ENCODE data around the gene NELFB.

DNA sequence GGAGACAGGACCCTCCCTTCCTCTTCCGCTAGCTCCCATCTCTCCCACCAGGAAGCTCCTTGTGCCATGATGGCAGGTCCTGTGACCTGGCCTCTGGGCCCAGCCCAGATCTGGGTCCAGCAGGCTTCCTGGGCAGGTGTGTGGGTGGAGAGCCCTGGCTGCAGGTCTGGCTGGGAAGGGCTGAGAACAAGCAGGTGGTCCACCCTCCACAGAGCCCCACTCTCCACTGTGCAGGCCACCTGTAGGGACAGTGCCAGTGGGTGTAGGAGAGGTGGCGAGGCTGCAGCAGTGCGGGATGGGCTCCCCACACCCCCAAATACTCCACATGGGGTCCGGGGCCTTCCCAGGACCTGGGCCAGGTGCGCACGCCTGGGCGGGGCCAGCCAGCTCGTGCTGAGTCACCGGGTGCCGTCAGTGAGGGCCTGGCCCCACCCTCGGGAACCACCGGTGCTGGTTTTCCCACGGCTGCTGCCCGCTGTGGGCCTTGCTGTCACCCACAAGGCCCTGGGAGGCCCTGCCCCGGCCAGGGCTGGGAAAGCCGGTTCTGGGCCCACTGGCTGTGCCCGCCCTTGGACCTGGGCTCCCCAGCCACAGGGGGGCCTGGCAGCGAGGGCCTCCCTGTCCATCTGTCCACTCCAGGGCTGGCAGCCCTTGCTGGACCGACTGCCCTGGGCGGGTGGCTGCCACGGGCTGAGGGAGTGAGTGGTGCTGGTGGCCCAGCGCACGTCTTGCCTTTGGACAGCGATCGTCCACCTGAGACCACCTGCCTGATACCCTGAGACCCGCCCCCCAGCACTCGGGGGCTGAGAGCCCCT lies 56.3 kb downstream of the NELFB start:
- TF ChIP-seq, protein P1, sequence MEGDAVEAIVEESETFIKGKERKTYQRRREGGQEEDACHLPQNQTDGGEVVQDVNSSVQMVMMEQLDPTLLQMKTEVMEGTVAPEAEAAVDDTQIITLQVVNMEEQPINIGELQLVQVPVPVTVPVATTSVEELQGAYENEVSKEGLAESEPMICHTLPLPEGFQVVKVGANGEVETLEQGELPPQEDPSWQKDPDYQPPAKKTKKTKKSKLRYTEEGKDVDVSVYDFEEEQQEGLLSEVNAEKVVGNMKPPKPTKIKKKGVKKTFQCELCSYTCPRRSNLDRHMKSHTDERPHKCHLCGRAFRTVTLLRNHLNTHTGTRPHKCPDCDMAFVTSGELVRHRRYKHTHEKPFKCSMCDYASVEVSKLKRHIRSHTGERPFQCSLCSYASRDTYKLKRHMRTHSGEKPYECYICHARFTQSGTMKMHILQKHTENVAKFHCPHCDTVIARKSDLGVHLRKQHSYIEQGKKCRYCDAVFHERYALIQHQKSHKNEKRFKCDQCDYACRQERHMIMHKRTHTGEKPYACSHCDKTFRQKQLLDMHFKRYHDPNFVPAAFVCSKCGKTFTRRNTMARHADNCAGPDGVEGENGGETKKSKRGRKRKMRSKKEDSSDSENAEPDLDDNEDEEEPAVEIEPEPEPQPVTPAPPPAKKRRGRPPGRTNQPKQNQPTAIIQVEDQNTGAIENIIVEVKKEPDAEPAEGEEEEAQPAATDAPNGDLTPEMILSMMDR (IDR thresholded peaks at IDR 0.05; ENCODE audit: low read depth, low read length): no peak
- TF ChIP-seq EZH2phosphoT487 (IDR thresholded peaks at IDR 0.05; ENCODE audit: low read depth): no peak

Data from OCI-LY3 (cell line).